ENCODE measurements around the gene MEF2A.

DNA sequence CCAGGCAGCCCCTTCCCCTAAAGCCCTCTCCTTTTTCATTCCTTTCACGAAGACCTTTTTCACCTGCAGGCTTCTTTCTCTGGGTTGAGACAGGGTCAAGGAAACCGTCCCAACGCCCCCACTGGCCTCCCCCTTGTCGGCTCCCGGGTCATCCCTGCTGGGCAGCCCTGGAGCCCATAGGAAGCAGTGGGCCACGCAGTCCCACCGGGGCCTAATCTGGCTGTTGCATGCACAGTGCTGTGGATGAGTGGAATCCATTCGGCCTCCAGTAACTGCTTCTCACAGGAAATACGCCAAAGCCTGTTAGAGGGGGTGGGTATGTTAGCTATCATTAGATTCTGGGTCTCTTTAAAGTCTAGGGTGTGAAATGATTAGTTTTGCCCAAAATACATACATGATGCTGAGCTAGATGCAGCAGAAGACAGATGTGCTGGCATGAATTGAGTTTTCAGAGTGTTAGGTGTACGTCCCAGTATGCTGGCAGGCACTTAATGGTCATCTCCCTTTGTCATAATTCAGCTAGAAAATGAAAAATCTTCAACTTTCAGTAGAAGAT, 150.8 kb downstream of the MEF2A start:
- TF ChIP-seq POLR2A (IDR thresholded peaks at IDR 0.05; ENCODE audit: low read length) (no peak), GATA1 (IDR thresholded peaks at IDR 0.05; ENCODE audit: low read depth, low read length) (no peak)

Measured in erythroblast (primary cell).